Spleen (tissue), 7 donors: ENCODE measurements around the gene CATSPER2.
"Not testable (repeated sequence)": the region's sequence is repeated elsewhere in the genome, so short reads cannot be mapped to it uniquely, and the experiment has no call there.

ENCODE experiments used
- POLR2A ChIP-seq, 3 donors: fragments of 450-650 bp; IDR thresholded peaks; one replicate each; pipeline ENCODE4 v1.5.1; 2017; ENCODE audit warnings: antibody characterized with exemption in 3 of 3, mild to moderate bottlenecking in 1 of 3
- TF ChIP-seq, protein P1 (sequence below), 11 experiments: fragments of 200-600 bp in 7 of 11; fragments of 450-650 bp in 4 of 11; sonication (generic) in 4 of 11; IDR thresholded peaks in 8 of 11; conservative IDR thresholded peaks in 3 of 11; 1 replicate in 7 of 11; 2 replicates in 4 of 11; pipeline versions ENCODE4 v1.4.0 to v1.8.0; 2016 to 2021; ENCODE audit warnings: antibody characterized with exemption in 11 of 11, inconsistent platforms in 4 of 11, mild to moderate bottlenecking in 1 of 11
- donor health status: DM: no; HTN: no; CAD: no; lungs with moderate emphysema.
- donor health status: DM: no; HTN: no; CAD: no.
- donor health status: DM: no; HTN: no; CAD: no.

DNA sequence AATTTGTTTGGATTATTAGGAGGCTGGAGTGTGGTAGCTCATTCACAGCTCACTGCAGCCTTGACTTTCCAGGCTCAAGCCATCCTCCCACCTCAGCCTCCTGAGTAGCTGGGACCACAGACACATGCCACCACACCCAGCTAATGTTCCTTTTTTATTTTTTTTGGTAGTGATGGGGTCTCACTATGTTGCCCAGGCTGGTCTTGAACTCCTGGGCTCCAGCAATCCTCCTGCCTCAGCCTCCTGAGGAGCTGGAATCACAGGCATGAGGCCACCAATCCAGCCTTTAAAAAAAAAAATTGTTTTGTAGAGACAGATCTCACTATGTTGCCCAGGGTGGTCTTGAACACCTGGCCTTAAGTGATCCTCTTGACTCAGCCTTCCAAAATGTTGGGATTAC lies 21.7 kb downstream of the CATSPER2 start:
- TF ChIP-seq POLR2A (IDR thresholded peaks at IDR 0.05): not testable (repeated sequence)
- TF ChIP-seq, protein P1, sequence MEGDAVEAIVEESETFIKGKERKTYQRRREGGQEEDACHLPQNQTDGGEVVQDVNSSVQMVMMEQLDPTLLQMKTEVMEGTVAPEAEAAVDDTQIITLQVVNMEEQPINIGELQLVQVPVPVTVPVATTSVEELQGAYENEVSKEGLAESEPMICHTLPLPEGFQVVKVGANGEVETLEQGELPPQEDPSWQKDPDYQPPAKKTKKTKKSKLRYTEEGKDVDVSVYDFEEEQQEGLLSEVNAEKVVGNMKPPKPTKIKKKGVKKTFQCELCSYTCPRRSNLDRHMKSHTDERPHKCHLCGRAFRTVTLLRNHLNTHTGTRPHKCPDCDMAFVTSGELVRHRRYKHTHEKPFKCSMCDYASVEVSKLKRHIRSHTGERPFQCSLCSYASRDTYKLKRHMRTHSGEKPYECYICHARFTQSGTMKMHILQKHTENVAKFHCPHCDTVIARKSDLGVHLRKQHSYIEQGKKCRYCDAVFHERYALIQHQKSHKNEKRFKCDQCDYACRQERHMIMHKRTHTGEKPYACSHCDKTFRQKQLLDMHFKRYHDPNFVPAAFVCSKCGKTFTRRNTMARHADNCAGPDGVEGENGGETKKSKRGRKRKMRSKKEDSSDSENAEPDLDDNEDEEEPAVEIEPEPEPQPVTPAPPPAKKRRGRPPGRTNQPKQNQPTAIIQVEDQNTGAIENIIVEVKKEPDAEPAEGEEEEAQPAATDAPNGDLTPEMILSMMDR (IDR thresholded peaks at IDR 0.05 in 8 of 11, conservative IDR thresholded peaks at IDR 0.05 in 3 of 11): not testable (repeated sequence)
